HG03460 (cell line): Measurements from ENCODE around the gene LGALS12.
"Not testable (repeated sequence)": the region's sequence is repeated elsewhere in the genome, so short reads cannot be mapped to it uniquely, and the experiment has no call there.

ENCODE experiments used
- ATAC-seq: cut with Tn5 transposase; IDR thresholded peaks from one replicate; pipeline ENCODE4 v1.9.1; 2021; ENCODE audit not compliant: unreplicated experiment

LGALS12 gene

DNA sequence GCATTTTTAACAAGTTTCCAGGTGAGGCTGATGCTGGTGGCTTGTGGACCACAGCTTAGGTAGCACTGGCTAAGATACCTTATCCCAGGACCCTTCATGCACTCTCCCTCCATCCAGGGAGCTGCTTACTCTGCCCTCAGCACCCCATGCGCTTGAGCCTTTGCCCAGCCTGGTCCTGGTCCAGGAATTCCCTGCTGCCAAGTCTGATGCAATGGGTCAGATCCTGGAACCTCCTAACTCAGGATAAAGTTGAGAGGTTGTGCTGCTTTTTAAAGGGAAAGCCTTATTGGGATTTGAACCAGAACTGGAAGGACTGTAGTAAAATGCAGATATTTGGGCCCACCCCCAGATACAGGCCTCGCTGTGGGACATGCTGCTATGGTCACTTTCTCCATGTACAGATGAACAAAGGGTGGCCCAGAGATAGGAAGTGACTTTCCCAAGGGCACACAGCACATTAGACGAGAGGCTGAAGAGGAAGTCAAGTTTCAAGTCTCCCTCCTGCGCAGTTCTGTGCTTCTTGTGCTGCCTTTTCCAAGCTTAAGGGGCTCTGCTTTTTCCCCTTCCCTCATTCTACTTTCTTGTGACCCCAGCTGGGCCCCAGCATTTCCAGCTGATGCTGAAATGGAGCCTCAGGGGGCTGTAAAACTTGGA lies 824 bp upstream of the LGALS12 start:
- no peak for ATAC-seq

DNA sequence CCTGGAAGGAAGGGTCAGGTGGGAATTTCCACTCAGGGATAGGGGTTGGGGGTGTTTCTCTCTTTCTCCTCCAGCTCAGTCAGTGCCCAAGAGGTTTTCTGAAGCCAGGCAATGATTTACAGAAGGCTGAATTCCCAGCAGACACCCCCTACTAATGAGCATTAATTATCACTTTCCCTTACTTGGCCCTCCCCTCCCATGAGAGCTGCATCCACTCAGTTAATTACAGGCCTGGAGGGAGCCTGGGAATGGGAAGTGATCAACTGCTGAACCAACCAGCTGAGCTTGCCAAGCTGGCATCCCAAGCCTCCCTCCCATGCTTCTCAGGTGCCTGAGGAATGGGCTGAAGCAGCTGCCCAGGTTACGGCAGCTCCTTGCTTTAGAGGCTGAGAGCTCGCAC lies 992 bp downstream of the LGALS12 start:
- ATAC-seq = no peak

DNA sequence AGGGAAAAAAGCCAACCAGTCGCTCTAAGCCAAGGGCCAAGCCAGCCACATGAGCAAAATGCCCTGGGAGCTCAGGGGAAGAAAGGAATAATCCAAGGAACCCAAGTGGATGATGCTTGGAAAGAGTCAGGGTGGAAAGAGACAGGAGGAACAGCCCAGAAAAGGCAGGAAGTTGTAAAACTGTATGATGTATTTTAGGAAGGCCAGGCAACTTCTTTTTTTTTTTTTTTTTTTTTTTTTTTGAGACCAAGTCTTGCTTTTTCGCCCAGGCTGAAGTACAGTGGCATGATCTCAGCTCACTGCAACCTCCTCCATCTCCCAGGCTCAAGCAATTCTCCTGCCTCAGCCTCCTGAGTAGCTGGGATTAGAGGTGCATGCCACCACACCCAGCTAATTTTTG lies 1.6 kb downstream of the LGALS12 start:
- no peak for ATAC-seq

- no peak for ATAC-seq
Measured at GRCh38 chr11:63508009-63508408, 2.1 kb downstream of the LGALS12 start.

DNA sequence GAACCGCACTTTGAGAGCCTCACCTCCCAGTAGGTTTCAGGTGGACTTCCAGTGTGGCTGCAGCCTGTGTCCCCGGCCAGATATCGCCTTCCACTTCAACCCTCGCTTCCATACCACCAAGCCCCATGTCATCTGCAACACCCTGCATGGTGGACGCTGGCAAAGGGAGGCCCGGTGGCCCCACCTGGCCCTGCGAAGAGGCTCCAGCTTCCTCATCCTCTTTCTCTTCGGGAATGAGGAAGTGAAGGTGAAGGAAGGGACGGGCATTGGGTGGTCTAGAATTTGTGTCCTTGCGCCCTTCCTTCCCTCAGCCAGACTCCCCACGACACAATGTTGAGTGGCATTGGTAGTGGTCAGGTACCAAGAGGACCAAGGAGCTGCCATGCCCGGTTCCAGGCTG lies 2.9 kb downstream of the LGALS12 start:
- ATAC-seq = no peak

- ATAC-seq = no peak
Measured at GRCh38 chr11:63510360-63511047, 4.6 kb downstream of the LGALS12 start.

DNA sequence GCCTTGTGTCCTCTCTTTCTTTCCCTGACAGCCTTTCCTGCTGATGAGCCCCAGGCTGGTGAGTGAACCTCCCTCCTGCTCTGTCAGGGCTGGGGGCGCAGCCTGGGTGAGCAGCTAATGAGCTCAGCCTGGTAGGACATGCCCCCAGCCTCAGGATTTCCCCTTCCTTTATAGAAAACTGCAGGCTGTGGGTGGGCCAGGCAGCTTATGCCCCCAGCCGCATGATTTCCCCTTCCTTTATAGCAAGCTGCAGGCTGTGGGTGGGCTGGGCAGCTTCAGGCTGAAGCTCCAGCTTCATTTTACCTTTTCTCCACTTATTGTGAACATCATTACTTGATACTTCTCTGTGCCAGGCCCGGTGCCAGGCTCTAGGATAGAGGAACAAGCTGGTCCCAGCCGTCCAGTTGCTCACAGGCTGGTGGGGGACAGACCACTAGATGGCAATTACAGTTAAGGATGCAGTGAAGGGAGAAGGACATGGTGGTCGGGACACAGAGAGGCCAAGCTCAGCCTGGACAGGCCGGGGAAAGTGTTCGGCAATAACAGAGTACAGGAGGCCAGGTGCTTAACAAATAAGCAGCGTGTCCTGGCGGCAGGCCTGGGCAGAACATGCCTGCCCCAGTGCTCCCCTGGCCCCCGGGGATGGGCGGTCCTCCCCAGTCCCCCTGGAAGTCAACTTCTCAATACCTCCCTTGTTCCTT lies 5.3 kb downstream of the LGALS12 start:
- ATAC-seq = no peak

GRCh38 chr11:63512816-63513215 lies 6.9 kb downstream of the LGALS12 start:
- ATAC-seq = no peak

DNA sequence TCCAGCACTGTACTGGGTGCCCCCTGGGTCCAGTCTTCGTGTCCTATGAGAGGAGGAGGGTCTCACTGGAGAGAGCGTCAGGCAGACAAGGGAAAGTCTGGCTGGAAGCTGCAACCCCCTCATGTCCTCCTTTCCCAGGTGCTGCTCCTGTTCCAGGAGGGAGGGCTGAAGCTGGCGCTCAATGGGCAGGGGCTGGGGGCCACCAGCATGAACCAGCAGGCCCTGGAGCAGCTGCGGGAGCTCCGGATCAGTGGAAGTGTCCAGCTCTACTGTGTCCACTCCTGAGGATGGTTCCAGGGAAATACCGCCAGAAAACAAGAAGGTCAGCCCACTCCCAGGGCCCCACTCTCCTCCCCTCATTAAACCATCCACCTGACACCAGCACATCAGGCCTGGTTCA lies 10.2 kb downstream of the LGALS12 start:
- no peak for ATAC-seq

DNA sequence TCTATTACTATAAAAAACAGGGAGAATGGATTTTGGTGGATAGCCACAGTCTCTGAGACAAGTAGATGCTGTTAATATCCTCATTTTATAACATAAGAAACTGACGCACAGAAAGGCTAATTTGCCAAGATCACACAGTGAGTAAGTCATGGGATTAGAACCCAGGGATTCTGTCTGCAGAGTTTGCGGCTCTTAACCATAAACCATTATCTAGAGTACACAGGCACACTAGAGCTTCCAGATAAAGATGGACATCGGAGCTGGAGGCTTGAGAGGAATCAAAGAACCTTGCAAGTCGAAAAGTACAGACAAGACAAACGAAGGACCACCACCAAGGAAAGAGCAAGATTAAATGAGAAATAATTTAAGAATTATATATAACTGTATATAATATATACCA lies 11.3 kb downstream of the LGALS12 start:
- no peak for ATAC-seq

GRCh38 chr11:63518548-63518947 lies 12.7 kb downstream of the LGALS12 start:
- no peak for ATAC-seq

DNA sequence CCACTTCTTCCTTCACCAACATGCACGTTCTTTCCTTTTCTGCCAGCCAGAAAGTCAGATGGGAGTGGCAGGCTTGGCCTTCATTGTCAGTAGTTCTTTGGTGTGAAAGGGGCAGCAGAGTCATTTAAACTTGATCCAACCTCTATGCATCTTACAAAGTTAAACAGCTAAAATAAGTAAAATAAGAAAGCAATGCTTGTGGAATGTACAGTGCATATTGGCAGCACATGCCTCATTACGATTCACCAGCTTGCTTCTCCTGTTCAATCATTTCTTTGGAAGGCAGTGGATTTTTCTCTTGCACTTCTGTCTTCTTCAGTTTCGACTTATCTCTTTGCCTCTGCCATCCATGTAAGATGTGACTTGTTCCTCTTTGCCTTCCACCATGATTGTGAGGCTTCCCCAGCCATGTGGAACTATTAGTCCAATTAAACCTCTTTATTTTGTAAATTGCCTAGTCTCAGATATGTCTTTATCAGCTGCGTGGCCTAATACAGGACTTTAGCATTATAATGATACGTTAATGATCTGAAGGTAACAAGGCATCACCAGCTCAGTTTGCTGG lies 14.8 kb downstream of the LGALS12 start:
- no peak for ATAC-seq

DNA sequence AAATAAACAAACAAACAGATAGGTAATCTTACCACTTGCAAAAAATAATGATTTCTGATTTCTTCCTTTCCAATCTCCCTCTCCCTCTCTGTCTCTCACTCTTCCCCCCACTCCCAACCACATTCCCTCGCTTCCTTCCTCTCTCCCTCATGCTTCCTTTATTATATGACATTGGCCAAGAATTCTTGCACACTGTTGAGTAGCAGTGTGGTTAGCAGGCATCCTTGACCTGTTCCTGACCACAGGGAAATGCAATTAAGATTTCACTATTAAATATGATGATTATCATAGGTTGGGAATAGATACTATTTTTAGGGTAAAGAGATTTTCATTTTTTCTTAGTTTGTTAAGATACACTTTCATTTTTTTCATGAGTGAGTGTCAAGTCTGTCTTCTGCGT lies 16.0 kb downstream of the LGALS12 start:
- no peak for ATAC-seq

GRCh38 chr11:63523151-63523550 lies 17.3 kb downstream of the LGALS12 start:
- ATAC-seq = no peak

DNA sequence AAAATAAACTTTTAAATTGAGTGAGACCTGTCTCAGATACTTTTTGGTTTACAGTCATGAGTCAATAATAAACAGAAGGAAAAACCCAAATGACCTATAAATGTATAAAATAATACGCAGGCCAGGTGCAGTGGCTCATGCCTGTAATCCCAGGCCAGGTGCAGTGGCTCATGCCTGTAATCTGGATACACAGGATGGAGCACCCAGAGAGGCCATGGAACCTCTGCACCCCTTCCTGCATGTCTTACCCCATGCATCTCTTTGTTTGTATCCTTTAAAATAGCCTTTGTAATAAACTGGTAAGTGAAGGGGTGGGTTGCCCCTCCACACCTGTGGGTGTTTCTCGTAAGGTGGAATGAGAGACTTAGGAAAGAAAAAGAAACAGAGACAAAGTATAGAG lies 21.8 kb downstream of the LGALS12 start:
- no peak for ATAC-seq

DNA sequence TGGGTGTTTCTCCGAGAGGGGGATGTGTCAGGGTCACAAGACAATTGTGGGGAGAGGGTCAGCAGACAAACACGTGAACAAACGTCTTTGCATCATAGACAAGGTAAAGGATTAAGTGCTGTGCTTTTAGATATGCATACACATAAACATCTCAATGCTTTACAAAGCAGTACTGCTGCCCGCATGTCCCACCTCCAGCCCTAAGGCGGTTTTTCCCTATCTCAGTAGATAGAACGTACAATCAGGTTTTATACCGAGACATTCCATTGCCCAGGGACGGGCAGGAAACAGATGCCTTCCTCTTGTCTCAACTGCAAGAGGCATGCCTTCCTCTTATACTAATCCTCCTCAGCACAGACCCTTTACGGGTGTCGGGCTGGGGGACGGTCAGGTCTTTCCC lies 22.3 kb downstream of the LGALS12 start:
- ATAC-seq = not testable (repeated sequence)

DNA sequence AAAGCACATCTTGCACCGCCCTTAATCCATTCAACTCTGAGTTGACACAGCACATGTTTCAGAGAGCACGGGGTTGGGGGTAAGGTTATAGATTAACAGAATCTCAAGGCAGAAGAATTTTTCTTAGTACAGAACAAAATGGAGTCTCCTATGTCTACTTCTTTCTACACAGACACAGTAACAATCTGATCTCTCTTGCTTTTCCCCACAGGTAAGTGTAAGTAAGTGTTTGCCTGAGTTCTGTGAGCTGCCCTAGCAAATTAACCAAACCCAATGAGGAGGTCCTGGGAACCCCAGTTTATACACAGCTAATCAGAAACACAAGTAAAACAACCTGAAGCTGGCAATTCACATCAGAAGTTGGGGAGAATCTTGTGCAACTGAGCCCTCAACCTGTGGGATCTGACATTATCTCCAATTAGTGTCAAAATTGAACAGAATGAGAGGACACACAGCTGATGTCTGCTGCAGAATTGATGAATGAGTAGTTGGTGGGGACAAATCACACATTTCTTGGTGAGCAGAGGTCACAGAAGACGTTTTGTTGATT lies 22.9 kb downstream of the LGALS12 start:
- not testable (repeated sequence) for ATAC-seq

DNA sequence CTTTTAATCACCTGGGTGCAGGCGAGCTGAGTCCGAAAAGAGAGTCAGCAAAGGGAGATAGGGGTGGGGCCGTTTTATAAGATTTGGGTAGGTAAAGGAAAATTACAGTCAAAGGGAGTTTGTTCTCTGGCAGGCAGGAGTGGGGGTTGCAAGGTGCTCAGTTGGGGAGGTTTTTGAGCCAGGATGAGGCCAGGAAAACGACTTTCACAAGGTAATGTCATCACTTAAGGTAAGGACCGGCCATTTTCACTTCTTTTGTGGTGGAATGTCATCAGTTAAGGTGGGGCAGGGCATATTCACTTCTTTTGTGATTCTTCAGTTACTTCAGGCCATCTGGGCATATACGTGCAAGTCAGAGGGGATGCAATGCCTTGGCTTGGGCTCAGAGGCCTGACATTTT lies 23.5 kb downstream of the LGALS12 start:
- ATAC-seq = not testable (repeated sequence)

- ATAC-seq = no peak
Measured at GRCh38 chr11:63530021-63530420, 24.1 kb downstream of the LGALS12 start.

GRCh38 chr11:63531074-63531792 lies 25.3 kb downstream of the LGALS12 start:
- peak; percentile 90 for ATAC-seq

- no peak for ATAC-seq
Measured at GRCh38 chr11:63532117-63532516, 26.2 kb downstream of the LGALS12 start.
